GDM1 (cell line): ENCODE results near the gene NAGA.

Source experiments
- DNase-seq: peaks from one replicate; lab custom pipeline; 2025; lab: John Stamatoyannopoulos, UW

NAGA gene

DNA sequence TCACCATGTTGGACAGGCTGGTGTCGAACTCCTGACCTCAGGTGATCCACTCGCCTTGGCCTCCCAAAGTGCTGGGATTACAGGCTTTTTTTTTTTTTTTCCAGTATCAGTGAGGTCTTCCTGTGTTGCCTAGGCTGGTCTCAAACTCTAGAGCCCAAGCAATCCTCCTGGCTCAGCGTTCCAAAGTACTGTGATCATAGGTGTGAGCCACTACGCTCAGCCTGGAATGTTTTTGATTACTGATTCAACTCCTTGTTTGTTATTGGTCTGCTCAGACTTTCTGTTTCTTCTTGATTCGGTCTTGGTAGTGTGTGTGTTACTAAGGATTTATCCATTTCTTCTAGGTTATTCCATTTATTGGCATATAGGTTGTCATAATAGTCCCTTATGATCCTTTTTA is 31.3 kb downstream of the NAGA start:
- no peak for DNase-seq

DNA sequence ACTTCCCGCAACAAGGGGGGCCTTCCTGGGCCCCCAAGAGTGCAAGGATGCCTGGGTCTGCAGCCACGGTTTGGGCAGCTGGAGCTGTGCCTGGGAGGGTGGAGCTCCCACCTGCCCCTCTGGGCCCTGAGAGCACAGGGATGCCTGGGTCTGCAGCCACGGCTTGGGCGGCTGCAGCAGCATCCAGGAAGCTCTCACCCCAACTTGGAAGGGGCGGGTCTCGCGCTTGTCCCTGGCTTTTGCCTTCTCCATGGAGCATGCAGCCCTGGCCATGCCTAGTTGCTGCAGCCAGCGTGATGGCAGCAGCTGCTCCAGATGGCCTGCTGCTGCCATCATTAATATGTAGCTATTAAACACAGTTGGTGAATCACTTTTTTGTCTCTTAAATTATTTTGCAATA is 35.4 kb downstream of the NAGA start:
- DNase-seq: no peak

DNA sequence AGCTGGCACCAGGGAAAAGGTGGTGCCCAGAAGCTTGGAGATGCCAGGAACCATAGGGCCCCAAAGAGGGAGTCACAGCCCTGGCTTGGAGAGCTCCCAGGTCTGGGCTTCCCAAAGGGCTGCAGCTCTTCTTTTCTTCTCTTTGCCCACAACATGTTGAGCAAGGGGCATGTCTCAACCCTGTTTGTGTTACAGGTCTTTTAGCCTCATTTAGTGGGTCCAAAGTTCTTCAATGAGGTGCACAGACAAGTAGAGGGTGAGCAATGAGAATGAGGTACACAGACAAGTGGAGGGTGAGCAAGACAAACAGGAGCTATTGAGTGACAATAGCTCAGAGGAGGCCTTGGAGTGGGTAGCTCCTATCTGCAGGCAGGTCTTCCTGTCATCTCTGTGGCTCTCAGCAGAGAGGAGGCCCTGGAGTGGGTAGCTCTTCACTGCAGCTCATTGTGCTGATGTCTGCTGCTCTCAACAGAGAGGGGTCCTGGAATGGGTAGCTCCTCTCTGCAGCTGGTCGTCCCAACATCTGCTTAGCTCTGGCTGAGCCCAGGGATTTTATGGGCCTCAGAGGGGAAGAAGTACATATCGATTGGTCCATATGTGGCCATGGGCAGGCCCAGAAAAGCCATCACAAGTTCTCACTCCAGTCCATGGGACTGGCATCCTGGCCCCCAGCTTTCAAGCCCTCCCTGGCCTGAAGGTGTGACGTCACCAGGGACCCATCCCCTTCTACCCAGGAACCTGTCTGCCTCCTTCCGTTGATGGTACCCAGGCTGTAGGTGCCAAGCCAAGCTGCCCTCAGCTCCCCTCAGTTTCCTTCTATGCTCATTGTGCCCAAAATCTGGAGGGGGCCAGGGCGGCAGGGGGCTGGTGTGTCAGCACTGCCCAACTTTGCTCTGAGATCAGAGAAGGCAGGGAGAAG is 37.1 kb downstream of the NAGA start:
- DNase-seq: no peak

DNA sequence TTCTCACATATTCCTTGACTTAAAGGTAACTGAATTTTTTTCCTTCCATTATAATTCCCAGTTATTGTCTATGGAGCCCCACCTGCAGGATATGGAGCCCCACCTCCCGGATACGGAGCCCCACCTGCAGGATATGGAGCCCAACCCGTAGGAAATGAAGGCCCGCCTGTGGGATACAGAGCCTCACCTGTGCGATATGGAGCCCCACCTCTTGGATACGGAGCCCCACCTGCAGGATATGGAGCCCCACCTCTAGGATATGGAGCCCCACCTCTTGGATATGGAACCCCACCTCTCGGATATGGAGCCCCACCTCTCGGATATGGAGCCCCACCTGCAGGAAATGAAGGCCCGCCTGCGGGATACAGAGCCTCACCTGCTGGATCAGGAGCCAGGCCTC is 43.9 kb downstream of the NAGA start:
- DNase-seq: no peak

DNA sequence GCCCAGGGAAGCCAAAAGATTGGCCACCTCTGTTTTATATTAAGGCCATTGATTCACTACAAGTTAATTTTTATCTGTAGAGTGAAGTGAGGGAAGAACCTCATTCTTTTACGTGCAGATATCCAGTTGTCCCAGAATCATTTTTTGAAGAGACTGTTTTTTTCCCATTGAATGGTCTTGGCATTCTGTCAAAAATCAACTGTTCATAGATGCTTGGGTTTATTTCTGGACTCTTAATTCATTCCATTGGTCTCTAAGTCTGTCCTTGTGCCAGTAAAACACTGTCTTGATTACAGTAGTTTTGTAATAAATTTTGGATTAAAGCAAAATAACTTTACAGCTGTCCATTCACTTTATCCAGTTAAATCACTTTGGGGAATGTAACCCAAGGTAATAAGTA is 45.2 kb downstream of the NAGA start:
- DNase-seq: no peak

DNA sequence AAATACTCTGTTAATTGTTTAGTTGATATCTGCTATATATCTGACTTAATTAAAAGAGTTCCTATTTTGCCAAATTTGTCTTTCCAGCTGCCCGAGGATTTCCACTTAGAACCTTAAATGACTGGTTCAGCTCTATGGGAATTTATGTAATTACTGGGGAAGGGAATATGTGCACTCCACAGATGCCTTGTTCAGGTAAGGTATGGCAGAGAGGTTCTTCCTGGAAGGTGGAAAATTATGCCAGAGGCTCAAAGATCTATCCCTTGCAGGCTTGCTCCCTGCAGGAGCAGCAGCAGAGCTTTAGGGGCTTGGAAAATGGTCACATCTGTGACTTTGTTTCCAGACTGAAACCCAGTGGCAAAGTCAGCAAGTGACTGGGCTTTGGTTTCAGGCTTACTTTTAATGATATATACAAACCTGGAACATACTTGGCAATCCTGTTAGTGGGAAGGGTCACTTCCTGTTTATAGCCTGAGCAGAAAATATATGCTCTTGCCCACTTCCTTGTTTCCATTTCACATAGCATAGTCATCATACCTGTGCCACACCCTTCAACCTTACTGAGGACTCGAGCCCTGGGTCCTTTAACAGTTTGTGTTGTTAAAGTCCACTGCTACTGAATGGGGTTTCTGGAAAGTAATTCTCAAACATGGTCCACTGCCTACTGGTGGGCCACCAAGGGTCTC is 48.3 kb downstream of the NAGA start:
- no peak for DNase-seq

DNA sequence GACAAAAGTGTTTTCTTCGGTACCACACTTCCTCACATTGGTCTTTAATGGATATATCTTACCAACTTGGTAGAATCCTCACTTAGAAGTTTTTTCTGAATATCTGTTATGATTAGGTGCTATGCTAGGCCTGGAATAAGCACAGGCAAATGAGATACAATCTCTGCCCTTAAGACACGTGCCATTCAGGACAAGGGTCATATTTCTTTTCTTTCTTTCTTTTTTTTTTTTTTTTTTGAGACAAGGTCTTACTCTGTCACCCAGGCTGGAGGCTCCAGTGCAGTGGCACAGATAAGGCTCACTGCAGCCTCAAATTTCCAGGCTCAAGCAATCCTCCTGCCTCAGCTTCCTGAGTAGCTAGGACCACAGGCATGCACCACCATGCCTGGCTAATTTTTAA is 49.0 kb downstream of the NAGA start:
- no peak for DNase-seq

DNA sequence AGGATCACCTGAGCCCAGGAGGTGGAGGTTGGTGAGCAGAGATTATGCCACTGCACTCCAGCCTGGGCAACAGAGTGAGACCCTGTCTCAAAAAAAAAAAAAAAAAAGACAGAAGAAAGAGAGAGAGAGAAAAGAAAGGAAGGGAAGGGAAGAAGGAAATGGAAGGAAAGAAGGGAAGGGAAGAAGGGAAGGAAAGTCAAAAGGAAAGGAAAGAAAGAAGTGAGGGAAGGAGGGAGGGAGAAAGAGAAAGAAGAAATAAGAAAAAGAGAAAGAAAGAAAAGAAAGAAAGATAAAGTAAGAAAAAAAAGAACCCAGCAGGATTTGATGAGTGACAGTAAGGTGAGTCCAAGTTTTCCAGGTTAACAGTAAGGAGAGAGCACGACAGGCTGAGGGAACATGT is 52.4 kb downstream of the NAGA start:
- DNase-seq: no peak

DNA sequence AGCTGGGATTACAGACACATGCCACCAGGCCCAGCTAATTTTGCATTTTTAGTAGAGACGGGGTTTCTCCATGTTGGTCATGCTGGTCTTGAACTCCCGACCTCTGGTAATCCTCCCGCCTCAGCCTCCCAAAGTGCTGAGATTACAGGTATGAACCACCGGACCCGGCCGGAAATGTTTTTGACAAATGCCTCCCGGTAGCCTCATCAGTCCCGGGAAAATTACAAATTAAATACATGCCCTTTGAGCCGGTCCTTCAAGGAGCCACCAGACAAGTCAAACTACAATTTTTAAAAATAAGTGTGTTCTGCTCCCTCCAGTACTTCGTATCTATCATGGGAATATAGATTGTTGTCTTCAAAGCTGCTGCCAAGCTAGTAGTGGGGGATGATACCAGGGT is 54.5 kb downstream of the NAGA start:
- DNase-seq: no peak

DNA sequence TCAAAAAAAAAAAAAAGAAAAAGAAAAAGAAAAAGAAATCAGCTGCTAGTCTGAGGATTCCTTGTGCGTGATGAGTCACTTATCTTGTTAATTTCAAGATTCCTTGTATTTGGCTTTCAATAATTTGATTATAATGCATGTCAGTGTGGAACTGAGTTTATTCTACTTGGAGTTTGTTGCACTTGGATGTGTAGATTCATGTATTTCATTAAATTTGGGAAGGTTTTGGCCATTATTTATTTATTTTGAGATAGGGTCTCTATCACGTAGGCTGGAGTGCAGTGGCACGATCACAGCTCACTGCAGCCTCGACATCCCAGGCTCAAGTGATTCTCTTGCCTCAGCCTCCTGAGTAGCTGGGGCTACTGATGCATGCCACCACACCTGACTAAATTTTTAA is 57.2 kb downstream of the NAGA start:
- DNase-seq: no peak

DNA sequence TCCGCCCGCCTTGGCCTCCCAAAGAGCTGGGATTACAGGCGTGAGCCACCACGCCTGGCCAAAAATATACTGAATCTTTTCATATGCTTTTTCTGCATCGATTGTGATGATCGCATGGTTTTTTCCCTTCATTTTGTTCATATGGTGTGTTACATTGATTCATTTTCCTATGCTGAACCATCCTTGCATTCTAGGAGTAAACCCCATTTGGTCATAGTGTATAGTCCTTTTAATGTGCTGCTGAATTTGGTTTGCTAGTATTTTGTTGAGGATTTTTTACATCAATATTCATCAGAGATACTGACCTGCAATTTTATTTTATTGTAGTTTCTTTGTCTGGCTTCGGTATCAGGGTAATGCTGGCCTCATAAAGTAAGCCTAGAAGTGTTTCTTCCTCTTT is 59.8 kb downstream of the NAGA start:
- DNase-seq: no peak
